22Rv1 (cell line): ENCODE results near the gene SLC7A7.
"Not testable (repeated sequence)": the region's sequence is repeated elsewhere in the genome, so short reads cannot be mapped to it uniquely, and the experiment has no call there.

ENCODE experiments used
- H3K27ac ChIP-seq: fragments of 450-650 bp; 2 replicates; pipeline ENCODE4 v1.5.1; 2017
- ZFX ChIP-seq: fragments of 450-650 bp; IDR thresholded peaks from 2 replicates; pipeline ENCODE4 v1.6.1; 2017; ENCODE audit warnings: antibody characterized with exemption, borderline replicate concordance
- TF ChIP-seq, protein P1 (sequence below): fragments of 450-650 bp; IDR thresholded peaks from 2 replicates; pipeline ENCODE4 v1.5.1; 2017; ENCODE audit warnings: mild to moderate bottlenecking

Gene SLC7A7

DNA sequence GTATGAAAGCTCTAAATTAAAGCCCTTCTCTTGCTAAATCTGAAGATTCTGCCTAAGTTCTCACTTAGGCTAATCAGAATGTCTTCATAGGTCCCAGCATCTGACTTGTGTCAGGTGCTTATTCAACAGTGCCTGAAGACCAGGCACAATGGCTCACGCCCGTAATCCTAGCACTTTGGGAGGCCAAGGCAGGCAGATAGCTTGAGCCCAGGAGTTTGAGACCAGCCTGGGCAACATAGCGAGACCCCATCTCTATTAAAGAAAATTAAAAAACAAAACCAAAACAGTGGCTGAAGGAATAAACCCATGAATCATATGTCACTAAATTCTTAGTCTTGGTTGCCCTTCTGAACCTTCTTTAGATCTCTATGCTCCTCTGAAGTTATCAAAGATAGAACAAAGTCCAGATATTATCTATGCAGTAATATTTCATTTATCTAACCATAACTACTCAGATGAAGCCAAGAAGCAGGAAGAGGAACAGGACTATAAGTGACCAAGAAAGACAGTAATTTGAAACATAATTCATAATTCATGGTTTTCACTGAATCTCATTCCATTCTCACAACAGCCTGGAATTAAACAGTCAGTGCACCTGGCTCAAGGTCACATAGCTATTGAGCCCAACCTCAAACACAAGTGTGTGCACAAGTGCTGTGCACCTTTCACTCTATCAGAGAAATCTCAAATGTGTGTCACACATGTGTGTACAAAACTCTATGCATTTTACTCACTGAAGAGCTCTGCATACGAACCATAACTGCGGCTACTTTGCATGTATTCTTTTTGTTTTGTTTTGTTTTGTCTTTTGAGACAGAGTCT lies 6.6 kb downstream of the SLC7A7 start:
- no peak overlapping the region for H3K27ac ChIP-seq
- TF ChIP-seq ZFX, result no peak
- TF ChIP-seq, protein P1, sequence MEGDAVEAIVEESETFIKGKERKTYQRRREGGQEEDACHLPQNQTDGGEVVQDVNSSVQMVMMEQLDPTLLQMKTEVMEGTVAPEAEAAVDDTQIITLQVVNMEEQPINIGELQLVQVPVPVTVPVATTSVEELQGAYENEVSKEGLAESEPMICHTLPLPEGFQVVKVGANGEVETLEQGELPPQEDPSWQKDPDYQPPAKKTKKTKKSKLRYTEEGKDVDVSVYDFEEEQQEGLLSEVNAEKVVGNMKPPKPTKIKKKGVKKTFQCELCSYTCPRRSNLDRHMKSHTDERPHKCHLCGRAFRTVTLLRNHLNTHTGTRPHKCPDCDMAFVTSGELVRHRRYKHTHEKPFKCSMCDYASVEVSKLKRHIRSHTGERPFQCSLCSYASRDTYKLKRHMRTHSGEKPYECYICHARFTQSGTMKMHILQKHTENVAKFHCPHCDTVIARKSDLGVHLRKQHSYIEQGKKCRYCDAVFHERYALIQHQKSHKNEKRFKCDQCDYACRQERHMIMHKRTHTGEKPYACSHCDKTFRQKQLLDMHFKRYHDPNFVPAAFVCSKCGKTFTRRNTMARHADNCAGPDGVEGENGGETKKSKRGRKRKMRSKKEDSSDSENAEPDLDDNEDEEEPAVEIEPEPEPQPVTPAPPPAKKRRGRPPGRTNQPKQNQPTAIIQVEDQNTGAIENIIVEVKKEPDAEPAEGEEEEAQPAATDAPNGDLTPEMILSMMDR, result no peak

DNA sequence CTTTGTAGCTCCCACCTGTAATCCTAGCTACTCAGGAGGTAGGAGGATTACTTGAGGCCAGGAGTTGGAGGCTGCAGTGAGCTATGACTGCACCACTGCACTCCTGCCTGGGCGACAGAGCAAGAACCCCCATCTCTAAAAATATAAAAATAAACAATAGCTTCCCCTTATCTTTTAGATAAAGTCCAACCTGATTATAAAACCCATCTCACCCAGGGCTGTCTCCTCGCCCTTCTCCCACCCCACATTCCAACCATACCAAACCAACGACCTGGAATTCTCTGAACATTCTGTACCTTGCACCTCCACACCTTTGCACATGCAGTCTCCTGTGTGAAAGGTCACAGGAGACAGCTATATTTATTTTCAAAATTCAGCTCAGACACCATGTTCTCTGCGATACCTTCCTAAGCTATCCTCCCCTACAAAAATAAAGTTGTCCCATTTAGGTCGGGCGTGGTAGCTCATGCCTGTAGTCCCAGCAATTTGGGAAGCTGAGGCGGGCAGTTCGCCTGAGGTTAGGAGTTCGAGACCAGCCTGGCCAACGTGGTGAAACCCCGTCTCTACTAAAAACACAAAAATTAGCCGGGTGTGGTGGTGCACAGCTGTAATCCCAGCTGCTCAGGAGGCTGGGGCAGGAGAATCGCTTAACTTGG lies 7.7 kb downstream of the SLC7A7 start:
- TF ChIP-seq, protein P1, result no peak
- no peak for TF ChIP-seq ZFX

DNA sequence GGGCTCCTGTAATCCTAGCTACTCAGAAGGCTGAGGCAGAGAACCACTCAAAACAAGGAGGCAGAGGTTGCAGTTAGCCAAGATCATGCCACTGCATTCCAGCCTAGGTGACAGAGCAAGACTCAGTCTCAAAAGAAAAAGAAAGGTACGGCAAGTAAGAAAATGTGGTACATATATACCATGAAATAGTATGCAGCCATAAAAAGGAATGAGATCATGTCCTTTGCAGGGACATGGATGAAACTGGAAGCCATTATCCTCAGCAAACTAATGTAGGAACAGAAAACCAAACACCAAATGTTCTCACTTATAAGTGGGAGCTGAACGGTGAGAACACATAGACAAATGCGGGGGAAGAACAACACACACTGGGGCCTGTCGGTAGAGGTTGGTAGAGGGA lies 10.0 kb downstream of the SLC7A7 start:
- H3K27ac ChIP-seq, result not testable (repeated sequence)

More for the DNA sequence above, 7.7 kb downstream of the SLC7A7 start:
- H3K27ac ChIP-seq, result no peak overlapping the region

DNA sequence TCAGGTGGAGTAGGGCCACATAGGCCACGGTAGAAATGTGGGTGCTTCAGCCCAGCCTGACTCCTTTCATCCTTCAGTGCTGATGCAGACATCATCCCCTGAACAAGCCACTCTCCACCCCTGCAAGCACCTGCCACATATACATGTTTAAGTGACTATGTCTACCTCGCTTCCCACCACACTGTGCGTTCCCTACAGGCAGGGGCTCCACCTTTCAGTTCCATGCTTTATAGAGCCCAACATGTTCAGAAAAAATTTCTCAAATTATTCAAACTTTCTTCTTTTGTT lies 11.6 kb downstream of the SLC7A7 start:
- H3K27ac ChIP-seq, result no peak overlapping the region

DNA sequence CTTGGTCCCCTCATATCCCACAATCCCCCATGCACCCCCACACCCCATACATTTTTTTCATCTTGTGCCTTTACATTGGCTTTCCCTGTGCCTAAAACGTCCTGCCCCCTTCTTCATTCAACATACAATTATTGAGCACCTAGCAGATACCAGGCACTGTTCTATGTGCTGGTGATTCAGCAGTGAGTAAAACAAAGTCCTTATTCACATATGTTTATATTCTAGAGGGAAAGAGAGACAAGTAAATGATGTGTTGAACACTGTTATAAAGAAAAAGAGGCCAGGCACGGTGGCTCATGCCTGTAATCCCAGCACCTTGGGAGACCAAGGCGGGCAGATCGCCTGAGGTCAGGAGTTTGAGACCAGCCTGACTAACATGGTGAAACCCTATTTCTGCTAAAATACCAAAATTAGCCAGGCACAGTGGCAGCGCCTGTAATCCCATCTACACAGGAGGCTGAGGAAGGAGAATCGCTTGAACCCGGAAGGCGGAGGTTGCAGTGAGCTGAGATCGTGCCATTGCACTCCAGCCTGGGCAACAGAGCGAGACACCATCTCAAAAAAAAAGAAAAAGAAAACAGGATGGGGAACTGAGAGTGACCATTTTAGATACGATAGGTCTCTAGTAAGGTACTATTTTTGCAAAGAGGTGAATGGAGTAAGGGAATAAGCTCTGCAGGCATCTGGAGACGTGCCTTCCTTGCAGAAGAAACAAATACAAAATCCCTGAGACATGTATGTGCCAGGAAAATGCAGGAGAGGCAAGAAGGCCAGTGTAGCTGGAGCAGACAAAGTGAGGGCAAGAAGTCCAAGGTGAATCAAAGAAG lies 12.2 kb downstream of the SLC7A7 start:
- TF ChIP-seq ZFX, result no peak
- TF ChIP-seq, protein P1, result no peak
- no peak overlapping the region for H3K27ac ChIP-seq

More for the DNA sequence above, 11.6 kb downstream of the SLC7A7 start:
- TF ChIP-seq ZFX, result no peak
- TF ChIP-seq, protein P1, result no peak

DNA sequence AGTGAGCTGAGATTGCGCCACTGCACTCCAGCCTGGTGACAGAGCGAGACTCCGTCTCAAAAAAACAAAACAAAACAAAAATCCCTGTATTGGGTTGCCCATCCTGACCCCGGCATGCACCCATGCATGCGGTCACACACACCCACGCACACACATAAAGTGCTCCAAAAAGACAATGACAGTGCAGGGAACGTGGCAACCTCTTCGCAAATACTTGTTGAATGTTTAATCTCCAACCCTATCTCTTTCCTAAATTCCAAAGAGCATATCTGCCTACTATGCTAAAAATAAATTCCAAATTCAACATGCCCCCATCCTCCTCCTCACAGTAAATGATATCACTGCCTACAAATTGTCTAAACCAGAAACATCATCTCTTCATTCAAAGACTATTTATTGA lies 13.5 kb downstream of the SLC7A7 start:
- no peak overlapping the region for H3K27ac ChIP-seq
- no peak for TF ChIP-seq ZFX
- TF ChIP-seq, protein P1, result no peak

DNA sequence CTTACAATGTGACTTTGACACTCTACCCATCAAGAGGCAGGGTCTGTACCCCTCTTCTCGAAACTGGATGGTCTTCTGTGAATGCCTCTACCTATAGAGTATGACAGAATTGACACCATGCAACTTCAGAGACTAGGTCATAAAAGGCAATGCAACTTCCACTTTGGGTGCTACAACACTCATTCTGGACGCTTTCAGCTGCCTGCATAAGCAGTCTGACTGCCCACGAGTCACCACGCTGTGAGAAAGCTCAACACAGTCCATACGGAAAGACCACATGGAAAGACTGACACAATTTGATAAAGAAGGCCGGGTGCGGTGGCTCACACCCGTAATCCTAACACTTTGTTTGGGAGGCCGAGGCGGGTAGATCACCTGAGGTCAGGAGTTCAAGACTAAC lies 14.9 kb downstream of the SLC7A7 start:
- H3K27ac ChIP-seq, result no peak overlapping the region
- TF ChIP-seq ZFX, result no peak
- TF ChIP-seq, protein P1, result no peak
